GM12874 (cell line): Measurements from ENCODE around the gene PTCHD4.

Experiments
- TF ChIP-seq, protein P1 (sequence below): IDR thresholded peaks from 2 replicates; pipeline ENCODE4 v1.5.1; 2011; ENCODE audit warnings: low read depth, mild to moderate bottlenecking, control low read depth, low read length, moderate library complexity; ENCODE audit not compliant: insufficient read depth

Gene PTCHD4

DNA sequence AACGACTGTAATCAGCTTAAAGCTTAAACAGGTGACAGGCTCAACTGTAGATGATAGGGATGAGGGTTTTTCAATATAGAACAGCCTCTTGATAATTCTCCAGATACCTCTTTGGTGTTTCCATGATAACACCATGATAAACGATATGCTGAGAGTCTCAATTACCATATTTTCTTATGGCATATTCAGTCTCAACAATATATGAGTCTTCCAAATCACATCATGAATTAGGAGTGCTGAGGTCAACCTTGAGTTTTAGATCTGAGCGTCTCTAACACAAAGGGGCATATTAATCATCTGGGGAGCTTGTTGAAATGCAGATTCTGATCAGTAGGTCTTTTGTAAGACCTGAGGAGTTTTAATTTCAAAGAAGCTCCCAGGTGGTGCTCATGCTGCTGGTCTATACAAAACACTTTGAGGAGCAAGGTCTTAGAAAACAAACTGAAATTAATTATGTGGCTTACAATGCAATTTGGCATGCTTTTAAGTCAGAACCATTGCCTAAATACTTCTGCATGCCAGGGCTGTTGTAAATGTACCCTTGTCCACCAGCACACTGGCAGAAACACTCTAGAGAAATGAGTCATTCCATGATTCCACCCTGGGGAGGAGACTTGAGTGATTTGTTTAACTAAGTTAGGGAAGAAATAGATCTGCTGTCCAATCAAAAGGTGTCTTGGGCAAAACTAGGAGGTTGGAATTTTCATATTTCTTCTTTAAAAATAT lies 49.6 kb downstream of the PTCHD4 start:
- TF ChIP-seq, protein P1, sequence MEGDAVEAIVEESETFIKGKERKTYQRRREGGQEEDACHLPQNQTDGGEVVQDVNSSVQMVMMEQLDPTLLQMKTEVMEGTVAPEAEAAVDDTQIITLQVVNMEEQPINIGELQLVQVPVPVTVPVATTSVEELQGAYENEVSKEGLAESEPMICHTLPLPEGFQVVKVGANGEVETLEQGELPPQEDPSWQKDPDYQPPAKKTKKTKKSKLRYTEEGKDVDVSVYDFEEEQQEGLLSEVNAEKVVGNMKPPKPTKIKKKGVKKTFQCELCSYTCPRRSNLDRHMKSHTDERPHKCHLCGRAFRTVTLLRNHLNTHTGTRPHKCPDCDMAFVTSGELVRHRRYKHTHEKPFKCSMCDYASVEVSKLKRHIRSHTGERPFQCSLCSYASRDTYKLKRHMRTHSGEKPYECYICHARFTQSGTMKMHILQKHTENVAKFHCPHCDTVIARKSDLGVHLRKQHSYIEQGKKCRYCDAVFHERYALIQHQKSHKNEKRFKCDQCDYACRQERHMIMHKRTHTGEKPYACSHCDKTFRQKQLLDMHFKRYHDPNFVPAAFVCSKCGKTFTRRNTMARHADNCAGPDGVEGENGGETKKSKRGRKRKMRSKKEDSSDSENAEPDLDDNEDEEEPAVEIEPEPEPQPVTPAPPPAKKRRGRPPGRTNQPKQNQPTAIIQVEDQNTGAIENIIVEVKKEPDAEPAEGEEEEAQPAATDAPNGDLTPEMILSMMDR = no peak
